ENCODE results near the gene TMPRSS12.
"Not testable (repeated sequence)": the region's sequence is repeated elsewhere in the genome, so short reads cannot be mapped to it uniquely, and the experiment has no call there.

The TMPRSS12 gene

GRCh38 chr12:50840809-50841487, 1.8 kb upstream of the TMPRSS12 start:
- TF ChIP-seq CTCF (IDR thresholded peaks at IDR 0.05; ENCODE audit: borderline replicate concordance, control extremely low read depth, extremely low read depth, insufficient read depth, missing control alignments), result no peak
- in situ Hi-C loops (cut with MboI; ENCODE audit: low sequenced_read_pairs, unreplicated experiment), result no loop called here
- no peak for DNase-seq (ENCODE audit: low spot score)

DNA sequence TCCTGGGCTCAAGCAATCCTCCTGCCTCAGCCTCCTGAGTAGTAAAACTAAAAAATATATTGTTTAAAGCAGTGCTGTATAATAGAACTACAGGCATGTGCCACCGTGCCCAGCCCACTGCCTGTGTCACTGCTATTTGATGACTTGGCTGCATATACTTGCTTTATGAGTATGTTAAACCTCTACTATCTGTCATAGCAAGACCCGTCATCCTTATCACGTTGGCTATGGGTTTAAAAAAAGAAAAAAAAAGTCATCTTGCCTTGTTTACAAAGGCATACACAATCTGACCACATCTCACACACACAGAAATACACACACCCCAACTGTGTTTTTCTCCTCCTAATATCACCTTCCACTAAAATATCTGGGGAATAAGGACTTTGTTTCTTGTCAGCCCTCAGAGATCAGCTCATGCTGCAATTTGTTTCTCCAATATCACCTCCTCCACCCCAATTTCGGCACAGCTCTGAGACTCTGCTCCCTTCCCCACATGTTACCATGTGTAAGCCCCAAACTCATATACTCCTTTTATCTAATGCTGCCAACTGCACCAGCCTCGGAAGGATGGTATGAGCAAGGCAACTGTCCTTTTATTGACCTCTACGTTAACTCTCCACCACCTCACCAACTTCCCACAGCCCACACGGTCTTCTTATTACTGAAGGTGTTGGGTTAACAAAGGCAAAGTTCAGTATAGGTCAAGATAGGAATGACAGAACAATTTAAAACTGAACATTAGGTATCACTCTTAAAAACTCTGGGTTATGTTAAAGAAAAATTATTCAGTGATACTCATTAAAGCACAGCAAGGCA, 802 bp upstream of the TMPRSS12 start:
- DNase-seq (ENCODE audit: low spot score), result no peak
- in situ Hi-C loops (cut with MboI; ENCODE audit: low sequenced_read_pairs, unreplicated experiment), result no loop called here
- TF ChIP-seq CTCF (IDR thresholded peaks at IDR 0.05; ENCODE audit: borderline replicate concordance, control extremely low read depth, extremely low read depth, insufficient read depth, missing control alignments), result no peak

DNA sequence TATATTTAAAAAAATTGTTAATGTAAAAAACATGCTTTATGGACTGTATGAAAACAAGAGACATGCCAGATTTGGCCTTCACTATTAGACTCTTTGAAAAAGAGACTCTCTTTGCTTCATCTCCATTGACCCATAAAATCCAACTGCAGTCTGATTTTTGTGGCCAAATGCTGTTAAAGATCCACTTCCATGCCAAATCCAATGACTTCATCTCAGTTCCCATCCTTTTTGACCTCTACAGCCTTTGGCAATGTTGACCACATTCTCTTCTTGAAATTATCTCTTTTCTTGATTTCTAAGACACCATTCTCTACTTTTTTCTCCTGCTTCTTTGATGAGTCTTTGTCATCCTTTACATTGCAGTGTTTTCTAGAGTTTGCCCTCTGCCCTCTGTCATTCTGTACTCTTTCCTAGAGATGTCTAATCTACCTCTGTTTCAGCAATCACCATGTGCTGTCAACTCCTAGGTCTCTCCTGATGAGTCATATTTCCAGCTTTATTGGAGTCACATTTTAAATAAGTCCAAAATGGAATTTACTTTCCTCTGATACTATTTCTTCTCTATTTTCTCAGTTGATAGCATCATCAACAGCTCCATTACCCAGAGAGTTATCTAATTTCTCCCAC, 2.4 kb downstream of the TMPRSS12 start:
- no peak for TF ChIP-seq CTCF (IDR thresholded peaks at IDR 0.05; ENCODE audit: borderline replicate concordance, control extremely low read depth, extremely low read depth, insufficient read depth, missing control alignments)
- in situ Hi-C loops (cut with MboI; ENCODE audit: low sequenced_read_pairs, unreplicated experiment), result no loop called here

DNA sequence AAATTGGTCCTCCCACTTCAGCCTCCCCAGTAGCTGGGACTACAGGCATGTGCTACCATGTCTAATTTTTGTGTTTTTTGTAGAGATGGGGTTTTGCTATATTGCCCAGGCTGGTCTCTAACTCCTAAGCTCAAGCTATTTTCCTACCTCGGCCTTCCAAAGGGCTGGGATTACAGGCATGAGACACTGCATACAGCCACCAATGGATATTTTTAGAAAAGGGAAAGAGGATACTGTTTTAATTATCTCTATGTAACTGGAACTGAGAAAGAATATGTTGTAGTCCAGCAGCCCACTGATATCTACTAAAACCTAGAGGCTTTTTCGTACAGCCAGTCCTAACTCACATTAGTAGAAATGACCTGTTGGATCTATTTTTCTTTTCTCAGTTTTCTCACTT, 6.2 kb downstream of the TMPRSS12 start:
- TF ChIP-seq CTCF (IDR thresholded peaks at IDR 0.05; ENCODE audit: borderline replicate concordance, control extremely low read depth, extremely low read depth, insufficient read depth, missing control alignments), result no peak
- no peak for DNase-seq (ENCODE audit: low spot score)
- in situ Hi-C loops (cut with MboI; ENCODE audit: low sequenced_read_pairs, unreplicated experiment), result no loop called here

More for the DNA sequence above, 2.4 kb downstream of the TMPRSS12 start:
- no peak for DNase-seq (ENCODE audit: low spot score)

DNA sequence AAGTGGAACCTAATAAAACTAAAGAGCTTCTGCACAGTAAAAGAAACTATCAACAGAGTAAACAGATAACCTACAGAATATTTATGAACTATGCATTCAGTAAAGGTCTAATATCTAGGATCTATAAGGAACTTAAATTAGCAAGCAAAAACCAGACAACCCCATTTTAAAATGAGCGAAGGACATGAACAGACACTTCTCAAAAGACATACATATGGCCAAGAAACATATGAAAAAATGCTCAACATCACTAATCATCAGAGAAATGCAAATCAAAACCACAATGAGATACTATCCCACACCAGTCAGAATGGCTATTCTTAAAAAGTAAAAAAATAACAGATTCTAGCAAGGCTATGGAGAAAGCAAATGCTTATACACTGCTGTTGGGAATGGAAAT, 12.5 kb downstream of the TMPRSS12 start:
- in situ Hi-C loops (cut with MboI; ENCODE audit: low sequenced_read_pairs, unreplicated experiment); DNase-seq (ENCODE audit: low spot score): not testable (repeated sequence)

DNA sequence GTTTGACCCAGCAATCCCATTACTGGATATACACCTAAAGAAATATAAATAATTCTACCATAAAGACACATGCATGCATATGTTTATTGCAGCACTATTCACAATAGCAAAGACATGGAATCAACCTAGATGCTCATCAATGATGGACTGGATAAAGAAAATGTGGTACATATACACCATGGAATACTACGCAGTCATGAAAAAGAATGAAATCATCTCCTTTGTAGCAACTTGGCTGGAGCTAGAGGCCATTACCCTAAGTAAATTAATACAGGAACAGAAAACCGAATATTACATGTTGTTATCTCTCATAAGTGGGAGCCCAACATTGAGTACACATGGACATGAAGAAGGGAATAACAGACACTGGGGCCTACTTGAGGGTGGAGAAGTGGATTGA, 13.0 kb downstream of the TMPRSS12 start:
- in situ Hi-C loops (cut with MboI; ENCODE audit: low sequenced_read_pairs, unreplicated experiment); DNase-seq (ENCODE audit: low spot score): not testable (repeated sequence)

- TF ChIP-seq CTCF (IDR thresholded peaks at IDR 0.05; ENCODE audit: borderline replicate concordance, control extremely low read depth, extremely low read depth, insufficient read depth, missing control alignments), result no peak
- DNase-seq (ENCODE audit: low spot score), result no peak
- in situ Hi-C loops (cut with MboI; ENCODE audit: low sequenced_read_pairs, unreplicated experiment), result no loop called here
These were observed 17.0 kb downstream of the TMPRSS12 start for GRCh38 chr12:50859621-50860310.
